Measurements from ENCODE around the gene MYL12A. TPM values are rescaled to one million over a fixed set of nuclear protein-coding genes. Genes with fewer than 3 reads are reported as not detected.
A peak's percentile ranks its signal among the peaks of the same experiment; 100 is the strongest.

Gene MYL12A
- total RNA-seq, 1 donor from 2014 or later = 358 TPM

- DNase-seq (ENCODE audit: low spot score) = no peak
- ATAC-seq = no peak
- intact Hi-C loops (cut with DNase I) = no loop called here
These were observed 26.1 kb upstream of the MYL12A start for GRCh38 chr18:3221496-3221895.

GRCh38 chr18:3223356-3223755, 24.2 kb upstream of the MYL12A start:
- ATAC-seq (no peak), DNase-seq (ENCODE audit: low spot score) (no peak)
- intact Hi-C loops (cut with DNase I) = no loop called here

DNA sequence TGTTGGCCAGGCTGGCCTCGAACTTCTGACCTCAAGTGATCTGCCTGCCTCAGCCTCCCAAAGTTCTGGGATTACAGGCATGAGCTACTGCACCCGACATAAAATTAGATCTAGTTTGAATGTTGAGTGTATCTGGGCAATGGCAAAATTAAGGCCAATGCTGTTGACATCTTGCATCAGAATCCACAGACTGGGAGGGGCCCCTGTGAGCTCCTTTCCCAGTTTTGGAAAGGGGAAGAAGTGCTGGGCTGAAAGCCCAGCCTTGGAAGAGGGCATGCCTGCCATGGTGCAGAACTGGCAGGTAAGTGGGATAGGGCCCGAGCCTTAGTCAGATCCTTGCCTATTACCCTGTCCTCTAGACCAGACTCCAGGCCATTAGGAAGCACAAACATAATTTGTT, 23.4 kb upstream of the MYL12A start:
- DNase-seq (ENCODE audit: low spot score) = no peak
- ATAC-seq = no peak
- intact Hi-C loops (cut with DNase I) = no loop called here

DNA sequence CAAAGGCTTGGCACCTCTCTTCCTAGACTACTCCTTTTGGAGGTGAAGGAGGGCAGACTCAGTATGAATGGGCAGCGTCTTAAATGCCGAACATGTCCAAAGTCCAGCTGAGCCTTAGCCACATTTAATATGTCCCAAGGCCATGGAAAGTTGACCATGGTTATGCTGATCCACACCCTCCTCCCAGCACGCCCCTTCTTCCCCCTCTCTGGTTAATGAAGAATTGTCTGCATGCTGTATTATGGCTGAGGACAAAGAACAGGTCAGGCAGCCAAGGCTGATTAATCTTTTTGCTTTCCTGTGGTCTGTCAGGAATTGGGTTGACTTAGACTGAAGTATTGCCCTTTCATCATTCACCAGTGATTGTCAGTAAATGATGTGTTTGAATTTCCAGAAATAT, 22.0 kb upstream of the MYL12A start:
- DNase-seq (ENCODE audit: low spot score) (no peak), ATAC-seq (no peak)
- intact Hi-C loops (cut with DNase I) = no loop called here

DNA sequence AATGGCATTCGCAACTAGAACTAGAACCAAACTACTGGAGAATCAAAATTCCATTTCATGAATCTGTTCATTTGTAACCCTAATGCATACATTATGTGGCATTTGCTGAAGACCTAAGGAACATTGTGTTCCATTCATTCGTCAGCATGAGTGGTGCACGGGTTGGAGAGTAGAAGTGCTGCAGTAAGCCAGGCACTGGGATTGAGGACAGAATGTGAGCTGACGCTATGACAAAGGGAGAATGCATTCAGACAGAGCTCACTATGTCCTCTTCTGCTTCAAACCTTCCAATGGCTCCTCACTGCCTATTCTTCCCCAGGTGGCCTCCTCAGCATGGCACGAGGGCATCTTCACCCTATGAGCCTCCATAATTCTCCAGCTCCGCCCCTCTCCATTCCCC, 21.6 kb upstream of the MYL12A start:
- no peak for DNase-seq (ENCODE audit: low spot score)
- ATAC-seq = no peak
- intact Hi-C loops (cut with DNase I) = no loop called here

DNA sequence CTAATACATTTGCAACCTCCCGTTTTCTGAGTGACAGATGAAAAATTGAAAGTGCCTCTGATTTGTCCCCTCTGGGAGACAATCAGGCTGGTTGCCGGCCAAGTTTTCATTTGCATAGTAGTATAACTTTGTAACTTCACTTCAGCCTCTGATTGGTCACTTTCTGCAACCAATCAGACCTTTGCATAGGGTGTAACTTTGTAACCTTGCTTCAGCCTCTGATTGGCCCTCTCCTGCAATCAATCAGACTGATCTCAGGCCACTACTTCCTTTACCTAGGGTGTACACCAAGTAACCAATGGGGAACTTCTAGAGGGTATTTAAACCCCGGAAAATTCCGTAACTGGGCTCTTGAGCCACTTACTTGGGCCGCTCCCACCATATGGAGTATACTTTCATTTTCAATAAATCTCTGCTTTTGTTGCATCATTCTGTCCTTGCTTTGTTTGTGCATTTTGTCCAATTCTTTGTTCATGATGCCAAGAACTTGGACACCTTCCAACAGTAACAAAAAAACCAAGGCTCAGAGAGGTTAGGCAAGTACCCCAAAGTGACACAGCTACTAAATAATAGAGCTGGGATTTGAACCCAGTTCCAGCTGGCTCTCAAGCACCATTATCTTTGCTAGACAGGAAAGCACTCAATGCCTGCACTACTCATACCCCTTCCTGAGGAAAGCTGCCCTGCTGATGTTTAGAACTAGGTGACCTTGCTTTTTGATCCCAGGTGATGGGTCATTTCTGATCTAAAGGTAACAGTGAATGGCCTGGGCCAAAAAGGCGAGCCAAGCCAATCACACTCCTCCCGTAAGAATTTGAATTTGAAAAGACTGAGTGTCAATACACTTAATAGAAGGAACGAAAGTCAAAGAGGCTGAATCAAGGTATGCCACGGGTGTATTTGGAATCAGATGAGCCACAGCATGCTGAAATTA, 16.9 kb upstream of the MYL12A start:
- intact Hi-C loops (cut with DNase I) = no loop called here

GRCh38 chr18:3233004-3233403, 14.6 kb upstream of the MYL12A start:
- DNase-seq (ENCODE audit: low spot score) (no peak), ATAC-seq (no peak)
- intact Hi-C loops (cut with DNase I) = no loop called here

More for the DNA sequence above, 16.9 kb upstream of the MYL12A start:
- ATAC-seq (no peak), DNase-seq (ENCODE audit: low spot score) (no peak)

GRCh38 chr18:3233433-3234168, 14.0 kb upstream of the MYL12A start:
- intact Hi-C loops (cut with DNase I) = no loop called here
- no peak for DNase-seq (ENCODE audit: low spot score)
- no peak for ATAC-seq

- DNase-seq (ENCODE audit: low spot score) = no peak
- ATAC-seq = no peak
- intact Hi-C loops (cut with DNase I) = no loop called here
These were observed 13.1 kb upstream of the MYL12A start for GRCh38 chr18:3234457-3234856.

- DNase-seq (ENCODE audit: low spot score) = no peak
- ATAC-seq = no peak
- intact Hi-C loops (cut with DNase I) = loop anchor here (5.0 kb wide), 1 partner anchor 1794 kb away; no protein-coding TSS in a partner anchor
These were observed 11.8 kb upstream of the MYL12A start for GRCh38 chr18:3235846-3236245.

DNA sequence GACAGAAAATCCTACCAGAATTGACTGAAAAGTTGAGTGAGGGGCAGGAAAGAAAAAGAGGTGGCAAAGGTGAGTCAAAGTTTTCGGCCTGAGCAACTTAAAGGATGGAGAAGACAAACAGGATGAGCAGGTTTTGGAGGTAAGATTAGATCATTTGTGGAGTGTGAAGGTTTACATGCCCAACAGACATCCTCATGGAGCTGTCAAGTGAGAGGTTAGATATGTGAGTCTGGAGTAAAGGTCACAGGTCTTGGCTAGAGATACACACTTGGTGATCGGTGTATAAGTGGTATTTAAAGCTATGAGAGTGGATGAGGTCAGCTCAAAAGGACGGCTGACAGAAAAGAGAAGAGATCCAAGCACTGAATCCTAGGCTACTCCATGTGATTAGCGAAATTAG, 11.1 kb upstream of the MYL12A start:
- DNase-seq (ENCODE audit: low spot score) (no peak), ATAC-seq (no peak)
- intact Hi-C loops (cut with DNase I) = loop anchor here (5.0 kb wide), 1 partner anchor 1794 kb away; no protein-coding TSS in a partner anchor

DNA sequence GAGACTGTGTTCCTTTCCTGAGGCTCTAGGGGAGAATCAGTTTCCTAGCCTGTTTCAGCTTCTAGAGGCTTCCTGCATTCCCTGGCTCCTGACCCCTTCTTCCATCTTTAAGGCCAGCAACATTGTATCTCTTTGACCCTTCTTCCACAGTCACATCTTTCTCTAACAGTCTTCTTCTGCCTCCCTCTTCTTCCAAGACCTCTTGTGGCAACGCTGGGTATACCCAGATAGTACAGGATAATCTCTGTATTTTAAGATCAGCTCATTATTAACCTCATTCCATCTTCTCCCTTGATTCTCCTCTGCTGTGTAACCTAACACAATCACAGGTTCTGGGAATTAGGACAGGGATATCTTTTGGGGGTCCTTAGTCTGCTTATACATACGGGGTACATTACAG, 8.9 kb upstream of the MYL12A start:
- ATAC-seq = no peak
- DNase-seq (ENCODE audit: low spot score) = no peak
- intact Hi-C loops (cut with DNase I) = loop anchor here (5.0 kb wide), 1 partner anchor 1796 kb away; no protein-coding TSS in a partner anchor

GRCh38 chr18:3245185-3245564, 2.4 kb upstream of the MYL12A start:
- intact Hi-C loops (cut with DNase I) = no loop called here
- DNase-seq (ENCODE audit: low spot score) = no peak
- ATAC-seq = no peak

DNA sequence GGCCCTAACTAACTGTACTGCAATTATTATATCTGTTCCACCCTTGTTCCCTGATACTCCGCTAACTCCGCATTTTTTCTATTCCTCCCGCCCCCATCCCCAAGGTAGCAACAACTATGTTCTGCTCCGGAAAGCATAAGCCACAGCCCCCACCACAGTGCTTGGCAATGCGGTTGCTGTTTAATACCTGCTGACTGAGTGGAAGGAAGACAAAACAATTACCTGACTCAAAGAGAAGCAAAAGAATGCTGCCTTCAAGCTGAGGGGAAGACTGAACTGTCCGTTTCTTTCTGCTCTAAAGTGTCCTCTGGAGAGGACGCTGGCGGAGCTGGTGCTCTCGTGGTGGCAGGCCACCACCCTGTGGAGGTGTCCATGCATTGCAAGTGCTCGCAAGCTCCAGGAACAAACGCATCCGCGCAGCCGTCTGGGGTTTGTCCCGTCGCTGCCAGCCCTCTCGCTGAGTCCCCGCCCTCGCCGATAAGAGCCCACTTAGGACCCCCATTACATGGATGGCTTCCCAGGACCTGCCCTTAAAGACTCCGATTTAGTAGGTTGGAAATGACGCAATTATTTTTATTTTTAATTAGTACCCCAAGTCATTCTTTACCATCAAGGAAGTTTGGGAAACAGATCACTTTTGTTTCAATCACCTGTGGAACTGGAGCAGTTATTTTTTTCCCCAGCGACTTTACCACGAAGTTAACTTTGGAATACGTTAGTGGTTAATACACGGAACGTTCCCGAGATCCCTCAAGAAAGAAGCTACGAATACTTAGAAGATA, 1.6 kb upstream of the MYL12A start:
- ATAC-seq (peak; percentile 88), DNase-seq (ENCODE audit: low spot score) (peak; percentile 92)
- intact Hi-C loops (cut with DNase I) = no loop called here

GRCh38 chr18:3246635-3247239, 864 bp upstream of the MYL12A start:
- intact Hi-C loops (cut with DNase I) = no loop called here
- DNase-seq (ENCODE audit: low spot score) = peak; percentile 67
- peak; percentile 42 for ATAC-seq

GRCh38 chr18:3248062-3248657, 559 bp downstream of the MYL12A start:
- peak; percentile 0 for ATAC-seq
- no peak for DNase-seq (ENCODE audit: low spot score)
- intact Hi-C loops (cut with DNase I) = no loop called here

- intact Hi-C loops (cut with DNase I) = no loop called here
- DNase-seq (ENCODE audit: low spot score) (no peak), ATAC-seq (no peak)
These were observed 1.2 kb downstream of the MYL12A start for GRCh38 chr18:3248658-3249359.
